ENCODE data around the gene OR2L3.
"Not testable (repeated sequence)": the region's sequence is repeated elsewhere in the genome, so short reads cannot be mapped to it uniquely, and the experiment has no call there.

The OR2L3 gene

GRCh38 chr1:248083864-248084263 is 37.2 kb downstream of the OR2L3 start:
- H3K4me3 ChIP-seq (ENCODE audit: low read length); H3K4me1 ChIP-seq (ENCODE audit: insufficient read depth, low read length); H2AFZ ChIP-seq (ENCODE audit: low read depth, low read length); H3K27me3 ChIP-seq (ENCODE audit: insufficient read depth, low read length); H3K36me3 ChIP-seq (ENCODE audit: insufficient read depth, low read length); H3K9me3 ChIP-seq (ENCODE audit: low read length): not testable (repeated sequence)

- H3K9me3 ChIP-seq (ENCODE audit: low read length), result no peaks in the 10 kb centered on the region
Measured at GRCh38 chr1:248094884-248095283, 48.2 kb downstream of the OR2L3 start, which contains the start of gene OR2L13. OR2L13 (plus strand) TSS chr1:248095184; CDS start chr1:248099376, 4,192 bp downstream.

GRCh38 chr1:248098529-248098928 is 51.9 kb downstream of the OR2L3 start:
- Histone ChIP-seq H3K9me3 (ENCODE audit: low read length) (no peaks in the 10 kb centered on the region), H3K27me3 (ENCODE audit: insufficient read depth, low read length) (no peaks in the 10 kb centered on the region), H3K4me3 (ENCODE audit: low read length) (no peak overlapping the region), H3K36me3 (ENCODE audit: insufficient read depth, low read length) (no peaks in the 10 kb centered on the region), H2AFZ (ENCODE audit: low read depth, low read length) (no peak overlapping the region), H3K4me1 (ENCODE audit: insufficient read depth, low read length) (no peaks in the 10 kb centered on the region)

More at GRCh38 chr1:248094884-248095283, 48.2 kb downstream of the OR2L3 start, which contains the start of gene OR2L13:
- H3K27me3 ChIP-seq (ENCODE audit: insufficient read depth, low read length), result no peaks in the 10 kb centered on the region
- H3K4me1 ChIP-seq (ENCODE audit: insufficient read depth, low read length), result no peaks in the 10 kb centered on the region
- no peak within 1 kb of the TSS for H3K4me3 ChIP-seq (ENCODE audit: low read length)
- H2AFZ ChIP-seq (ENCODE audit: low read depth, low read length), result no peak within 1 kb of the TSS
- H3K36me3 ChIP-seq (ENCODE audit: insufficient read depth, low read length), result no peaks in the 10 kb centered on the region

- Histone ChIP-seq H3K9me3 (ENCODE audit: low read length) (no peaks in the 10 kb centered on the region), H3K36me3 (ENCODE audit: insufficient read depth, low read length) (no peaks in the 10 kb centered on the region), H2AFZ (ENCODE audit: low read depth, low read length) (no peak overlapping the region), H3K4me1 (ENCODE audit: insufficient read depth, low read length) (no peaks in the 10 kb centered on the region), H3K4me3 (ENCODE audit: low read length) (no peak overlapping the region), H3K27me3 (ENCODE audit: insufficient read depth, low read length) (no peaks in the 10 kb centered on the region)
Measured at GRCh38 chr1:248102847-248103246, 56.2 kb downstream of the OR2L3 start.

- Histone ChIP-seq H3K4me1 (ENCODE audit: insufficient read depth, low read length) (no peaks in the 10 kb centered on the region), H3K36me3 (ENCODE audit: insufficient read depth, low read length) (no peaks in the 10 kb centered on the region), H3K4me3 (ENCODE audit: low read length) (no peak overlapping the region), H2AFZ (ENCODE audit: low read depth, low read length) (no peak overlapping the region), H3K27me3 (ENCODE audit: insufficient read depth, low read length) (no peaks in the 10 kb centered on the region), H3K9me3 (ENCODE audit: low read length) (no peaks in the 10 kb centered on the region)
Measured at GRCh38 chr1:248111157-248111556, 64.5 kb downstream of the OR2L3 start.

All from neuron (in vitro differentiated cells).